HepG2 (cell line): ENCODE results near the gene KIF20A. TPM values are rescaled to one million over a fixed set of nuclear protein-coding genes. Genes with fewer than 3 reads are reported as not detected.

Experiments
- ATAC-seq: fragments of 200-7000 bp; cut with Tn5 transposase; 3 replicates; pipeline ENCODE4 v1.9.1; 2020; ENCODE audit warnings: mild to moderate bottlenecking, moderate library complexity
- BruUV-seq: library from RNA; stranded (reverse); fragments of 400-500 nt; replicated peaks from 2 replicates; lab custom pipeline; 2021; lab: Mats Ljungman, UMichigan
- CTCF ChIA-PET: fragments of 300-600 bp; formaldehyde crosslinking; extraction: SDS; loops from one replicate; lab custom pipeline; 2021; ENCODE audit warnings: low total read pairs, inconsistent platforms, low intra/inter-chr PET ratio; lab: Yijun Ruan, JAX
- POLR2A ChIA-PET: fragments of 350-600 bp; sonication (Branson Sonifier 250); formaldehyde crosslinking; loops from one replicate; lab custom pipeline; 2020; ENCODE audit warnings: antibody characterized with exemption, inconsistent platforms; lab: Yijun Ruan, JAX
- DNase-seq: peaks from one replicate; pipeline ENCODE4 v3.0.0-alpha.2; 2015; ENCODE audit warnings: low spot score
- FAIRE-seq: peaks from 3 replicates; lab custom pipeline; 2011; peaks lifted over from hg19 to GRCh38; lab: Jason Lieb, UNC
- H2AFZ ChIP-seq: one replicate; pipeline ENCODE4 v1.6.1; 2011; ENCODE audit warnings: low read length, inconsistent platforms
- H3K27ac ChIP-seq: fragments of 300-600 bp; 3 replicates; pipeline ENCODE4 v1.8.0; 2011; ENCODE audit warnings: mixed run types, mild to moderate bottlenecking, mixed read lengths, low read length, inconsistent platforms; ENCODE audit not compliant: insufficient read depth; ENCODE audit errors: extremely low read length
- H3K27me3 ChIP-seq, 2 experiments: fragments of 200-600 bp in 1 of 2; 2 replicates in 1 of 2; 3 replicates in 1 of 2; pipeline versions ENCODE4 v1.6.0 to v1.8.0; 2011; ENCODE audit warnings: low read length in 2 of 2, mild to moderate bottlenecking in 2 of 2, moderate library complexity in 2 of 2, inconsistent platforms in 1 of 2; ENCODE audit not compliant: insufficient read depth in 2 of 2, control insufficient read depth in 1 of 2
- H3K36me3 ChIP-seq, 2 experiments: fragments of 200-600 bp in 1 of 2; replicated peaks in 1 of 2; 2 replicates in 1 of 2; 3 replicates in 1 of 2; pipeline versions ENCODE4 v1.5.1 to v1.8.0; 2011; ENCODE audit warnings: low read length in 2 of 2, inconsistent platforms in 1 of 2; ENCODE audit not compliant: insufficient read depth in 2 of 2, control insufficient read depth in 1 of 2
- H3K4me1 ChIP-seq: 2 replicates; pipeline ENCODE4 v1.5.1; 2012; ENCODE audit warnings: low read length, inconsistent platforms; ENCODE audit not compliant: insufficient read depth
- H3K4me2 ChIP-seq: 2 replicates; pipeline ENCODE4 v1.6.0; 2011; ENCODE audit warnings: low read depth, low read length, inconsistent platforms
- H3K4me3 ChIP-seq, 3 experiments: fragments of 200-600 bp in 1 of 3; sonication (generic), shearing (Covaris generic) in 1 of 3; replicated peaks in 1 of 3; 2 replicates each; pipeline ENCODE4 v1.5.1; 2011 to 2016; ENCODE audit warnings: low read length in 3 of 3, inconsistent platforms in 2 of 3, low read depth in 2 of 3, mild to moderate bottlenecking in 2 of 3, control low read depth in 1 of 3, mixed read lengths in 1 of 3; ENCODE audit not compliant: insufficient read depth in 1 of 3
- H3K79me2 ChIP-seq: one replicate; pipeline ENCODE4 v1.6.1; 2011; ENCODE audit warnings: low read length, inconsistent platforms; ENCODE audit not compliant: insufficient read depth
- H3K9ac ChIP-seq: 2 replicates; pipeline ENCODE4 v1.6.0; 2011; ENCODE audit warnings: mild to moderate bottlenecking, low read depth, low read length, inconsistent platforms; ENCODE audit not compliant: insufficient read depth
- H3K9me3 ChIP-seq: 2 replicates; pipeline ENCODE4 v1.5.1; 2012; ENCODE audit warnings: mild to moderate bottlenecking, low read length
- H4K20me1 ChIP-seq: 2 replicates; pipeline ENCODE4 v1.6.0; 2011; ENCODE audit warnings: inconsistent platforms, mild to moderate bottlenecking, low read length, moderate library complexity; ENCODE audit not compliant: insufficient read depth
- JDP2 ChIP-seq: sonication (generic); formaldehyde crosslinking; IDR thresholded peaks from 2 replicates; pipeline ENCODE4 v1.8.1; 2022; ENCODE audit warnings: missing genetic modification reagents, borderline replicate concordance
- ZNF841 ChIP-seq: sonication (generic); formaldehyde crosslinking; IDR thresholded peaks from 2 replicates; pipeline ENCODE4 v1.8.1; 2023; ENCODE audit warnings: missing genetic modification reagents, borderline replicate concordance
- WGBS: methylation state at CpG from one replicate; pipeline ENCODE4 v1.1.6; 2017; ENCODE audit warnings: low lambda C conversion rate; 5-methylcytosine and 5-hydroxymethylcytosine counted together
- in situ Hi-C: cut with HindIII; loops from 2 replicates; pipeline ENCODE4 v1.10.0; 2017; ENCODE audit warnings: low pct_unique_long_range_greater_than_20kb; ENCODE audit not compliant: extremely low pct_ligation_motif_present
- intact Hi-C: fragments of 100-400 bp; cut with micrococcal nuclease; formaldehyde crosslinking; loops from one replicate; pipeline ENCODE4 v1.10.0; 2022; ENCODE audit not compliant: unreplicated experiment
- polyA plus RNA-seq, 8 experiments: library from polyadenylated mRNA; depleted of rRNA in 3 of 8; stranded (reverse) in 7 of 8; unstranded in 1 of 8; fragments of >200 nt; fragmentation: Illumina TruSeq in 4 of 8; extraction: Trizol in 4 of 8; gene quantifications; 2 replicates each; pipeline versions ENCODE4 v1.2.1 to v1.2.3, GENCODE V29; 2011 to 2016; ENCODE audit warnings: low read depth in 4 of 8, missing spikeins in 1 of 8, mixed read lengths in 1 of 8; ENCODE audit not compliant: insufficient read depth in 1 of 8
- total RNA-seq, 5 experiments: library from RNA; depleted of rRNA; stranded (reverse); fragments of >200 nt; fragmentation: Illumina TruSeq; extraction: Trizol; gene quantifications; 2 replicates each; pipeline ENCODE4 v1.2.3, GENCODE V29; 2016; ENCODE audit warnings: low read depth in 1 of 5
- TF ChIP-seq, protein P1 (sequence below): sonication (generic); formaldehyde crosslinking; IDR thresholded peaks from 2 replicates; pipeline ENCODE4 v1.5.0; 2020; ENCODE audit warnings: mild to moderate bottlenecking, missing genetic modification reagents, borderline replicate concordance

The KIF20A gene
- total and polyA plus RNA-seq, 2 of the 13 experiments (the other 11 are each of a cell fraction or from before 2014, with no cell fraction given) = 17.1 to 66.8 TPM

- TF ChIP-seq ZNF841 = no peak
Observed at GRCh38 chr5:138182808-138183207, 3.9 kb downstream of the KIF20A start (continued).

GRCh38 chr5:138186002-138186447 lies 7.1 kb downstream of the KIF20A start:
- 98% methylated on average over 2 of the region's 2 CpGs for WGBS
- DNase-seq (no peak), ATAC-seq (no peak), FAIRE-seq (no peak)
- H3K27me3 ChIP-seq = no peaks in the 10 kb centered on the region
- no peak overlapping the region for H2AFZ ChIP-seq
- CTCF ChIA-PET = no interaction called here
- H3K9ac ChIP-seq = no peak overlapping the region
- no peak overlapping the region for H3K4me3 ChIP-seq
- no peak overlapping the region for H3K27ac ChIP-seq
- peaks cover 29 to 91% of the 10 kb centered on the region in 2 experiments for H3K36me3 ChIP-seq
- POLR2A ChIA-PET = no interaction called here
- TF ChIP-seq, protein P1, sequence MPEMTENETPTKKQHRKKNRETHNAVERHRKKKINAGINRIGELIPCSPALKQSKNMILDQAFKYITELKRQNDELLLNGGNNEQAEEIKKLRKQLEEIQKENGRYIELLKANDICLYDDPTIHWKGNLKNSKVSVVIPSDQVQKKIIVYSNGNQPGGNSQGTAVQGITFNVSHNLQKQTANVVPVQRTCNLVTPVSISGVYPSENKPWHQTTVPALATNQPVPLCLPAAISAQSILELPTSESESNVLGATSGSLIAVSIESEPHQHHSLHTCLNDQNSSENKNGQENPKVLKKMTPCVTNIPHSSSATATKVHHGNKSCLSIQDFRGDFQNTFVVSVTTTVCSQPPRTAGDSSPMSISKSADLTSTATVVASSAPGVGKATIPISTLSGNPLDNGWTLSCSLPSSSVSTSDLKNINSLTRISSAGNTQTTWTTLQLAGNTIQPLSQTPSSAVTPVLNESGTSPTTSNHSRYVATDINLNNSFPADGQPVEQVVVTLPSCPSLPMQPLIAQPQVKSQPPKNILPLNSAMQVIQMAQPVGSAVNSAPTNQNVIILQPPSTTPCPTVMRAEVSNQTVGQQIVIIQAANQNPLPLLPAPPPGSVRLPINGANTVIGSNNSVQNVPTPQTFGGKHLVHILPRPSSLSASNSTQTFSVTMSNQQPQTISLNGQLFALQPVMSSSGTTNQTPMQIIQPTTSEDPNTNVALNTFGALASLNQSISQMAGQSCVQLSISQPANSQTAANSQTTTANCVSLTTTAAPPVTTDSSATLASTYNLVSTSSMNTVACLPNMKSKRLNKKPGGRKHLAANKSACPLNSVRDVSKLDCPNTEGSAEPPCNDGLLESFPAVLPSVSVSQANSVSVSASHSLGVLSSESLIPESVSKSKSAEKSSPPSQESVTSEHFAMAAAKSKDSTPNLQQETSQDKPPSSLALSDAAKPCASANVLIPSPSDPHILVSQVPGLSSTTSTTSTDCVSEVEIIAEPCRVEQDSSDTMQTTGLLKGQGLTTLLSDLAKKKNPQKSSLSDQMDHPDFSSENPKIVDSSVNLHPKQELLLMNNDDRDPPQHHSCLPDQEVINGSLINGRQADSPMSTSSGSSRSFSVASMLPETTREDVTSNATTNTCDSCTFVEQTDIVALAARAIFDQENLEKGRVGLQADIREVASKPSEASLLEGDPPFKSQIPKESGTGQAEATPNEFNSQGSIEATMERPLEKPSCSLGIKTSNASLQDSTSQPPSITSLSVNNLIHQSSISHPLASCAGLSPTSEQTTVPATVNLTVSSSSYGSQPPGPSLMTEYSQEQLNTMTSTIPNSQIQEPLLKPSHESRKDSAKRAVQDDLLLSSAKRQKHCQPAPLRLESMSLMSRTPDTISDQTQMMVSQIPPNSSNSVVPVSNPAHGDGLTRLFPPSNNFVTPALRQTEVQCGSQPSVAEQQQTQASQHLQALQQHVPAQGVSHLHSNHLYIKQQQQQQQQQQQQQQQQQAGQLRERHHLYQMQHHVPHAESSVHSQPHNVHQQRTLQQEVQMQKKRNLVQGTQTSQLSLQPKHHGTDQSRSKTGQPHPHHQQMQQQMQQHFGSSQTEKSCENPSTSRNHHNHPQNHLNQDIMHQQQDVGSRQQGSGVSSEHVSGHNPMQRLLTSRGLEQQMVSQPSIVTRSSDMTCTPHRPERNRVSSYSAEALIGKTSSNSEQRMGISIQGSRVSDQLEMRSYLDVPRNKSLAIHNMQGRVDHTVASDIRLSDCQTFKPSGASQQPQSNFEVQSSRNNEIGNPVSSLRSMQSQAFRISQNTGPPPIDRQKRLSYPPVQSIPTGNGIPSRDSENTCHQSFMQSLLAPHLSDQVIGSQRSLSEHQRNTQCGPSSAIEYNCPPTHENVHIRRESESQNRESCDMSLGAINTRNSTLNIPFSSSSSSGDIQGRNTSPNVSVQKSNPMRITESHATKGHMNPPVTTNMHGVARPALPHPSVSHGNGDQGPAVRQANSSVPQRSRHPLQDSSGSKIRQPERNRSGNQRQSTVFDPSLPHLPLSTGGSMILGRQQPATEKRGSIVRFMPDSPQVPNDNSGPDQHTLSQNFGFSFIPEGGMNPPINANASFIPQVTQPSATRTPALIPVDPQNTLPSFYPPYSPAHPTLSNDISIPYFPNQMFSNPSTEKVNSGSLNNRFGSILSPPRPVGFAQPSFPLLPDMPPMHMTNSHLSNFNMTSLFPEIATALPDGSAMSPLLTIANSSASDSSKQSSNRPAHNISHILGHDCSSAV (CRISPR knock-in tag) = no peak
- TF ChIP-seq JDP2 (CRISPR knock-in tag) = no peak
- in situ Hi-C loops = loop anchor here (25.0 kb wide), 1 partner anchor 226 kb away; no protein-coding TSS in a partner anchor
- H3K9me3 ChIP-seq = no peaks in the 10 kb centered on the region
- no peak overlapping the region for H3K4me2 ChIP-seq
- H4K20me1 ChIP-seq = no peaks in the 10 kb centered on the region
- no peaks in the 10 kb centered on the region for H3K79me2 ChIP-seq
- peaks cover 4% of the 10 kb centered on the region for H3K4me1 ChIP-seq
- no TSS peak for BruUV-seq
- intact Hi-C loops = no loop called here
